SK-N-SH (cell line): Measurements from ENCODE around the gene MMD2. TPM values are rescaled to one million over a fixed set of nuclear protein-coding genes. Genes with fewer than 3 reads are reported as not detected.

Experiments
- CTCF ChIA-PET: fragments of 300-600, 350-600 bp; formaldehyde crosslinking; extraction: SDS; loops from one replicate; lab custom pipeline; 2021; lab: Yijun Ruan, JAX
- POLR2A ChIA-PET: fragments of 350-600 bp; sonication (Branson Sonifier 250); formaldehyde crosslinking; extraction: SDS; loops from one replicate; lab custom pipeline; 2020; ENCODE audit warnings: antibody characterized with exemption, inconsistent platforms; lab: Yijun Ruan, JAX
- DNase-seq: peaks from one replicate; pipeline ENCODE4 v3.0.0; 2012
- H2AFZ ChIP-seq: fragments of 200-600 bp; sonication (generic); 2 replicates; pipeline ENCODE4 v1.8.1; 2016; ENCODE audit warnings: antibody characterized with exemption, mild to moderate bottlenecking, low read depth
- H3F3A ChIP-seq: fragments of 200-600 bp; sonication (generic); replicated peaks from 2 replicates; pipeline ENCODE3; 2016; ENCODE audit warnings: antibody characterized with exemption, mild to moderate bottlenecking; ENCODE audit not compliant: insufficient read depth
- H3K27ac ChIP-seq, 2 experiments: fragments of 200-500 bp in 1 of 2; fragments of 200-600 bp in 1 of 2; sonication (Bioruptor generic) in 1 of 2; sonication (generic), shearing (Covaris generic) in 1 of 2; 2 replicates each; pipeline versions ENCODE4 v1.5.1 to v1.6.1; 2014 to 2016; ENCODE audit warnings: low read depth in 2 of 2, inconsistent platforms in 1 of 2, low read length in 1 of 2, mild to moderate bottlenecking in 1 of 2, mixed read lengths in 1 of 2
- H3K27me3 ChIP-seq: fragments of 200-600 bp; sonication (generic), shearing (Covaris generic); 2 replicates; pipeline ENCODE4 v1.6.1; 2016; ENCODE audit warnings: mixed run types; ENCODE audit not compliant: insufficient read depth
- H3K36me3 ChIP-seq, 2 experiments: fragments of 200-500 bp in 1 of 2; fragments of 200-600 bp in 1 of 2; sonication (Bioruptor generic) in 1 of 2; sonication (generic) in 1 of 2; replicated peaks in 1 of 2; 2 replicates each; pipeline versions ENCODE3 to v1.5.1; 2014 to 2016; ENCODE audit warnings: low read length in 1 of 2, mild to moderate bottlenecking in 1 of 2; ENCODE audit not compliant: insufficient read depth in 2 of 2, control insufficient read depth in 1 of 2
- H3K4me1 ChIP-seq, 2 experiments: fragments of 200-500 bp in 1 of 2; fragments of 200-600 bp in 1 of 2; sonication (Bioruptor generic) in 1 of 2; sonication (generic), shearing (Covaris generic) in 1 of 2; 2 replicates each; pipeline versions ENCODE4 v1.5.1 to v1.6.1; 2014 to 2016; ENCODE audit warnings: low read depth in 1 of 2, low read length in 1 of 2, mixed run types in 1 of 2; ENCODE audit not compliant: insufficient read depth in 2 of 2, control insufficient read depth in 1 of 2
- H3K4me2 ChIP-seq: fragments of 200-600 bp; sonication (generic), shearing (Covaris generic); 2 replicates; pipeline ENCODE4 v1.6.1; 2017; ENCODE audit warnings: mixed run types
- H3K4me3 ChIP-seq, 2 experiments: fragments of 200-500 bp in 1 of 2; fragments of 200-600 bp in 1 of 2; sonication (Bioruptor generic) in 1 of 2; sonication (generic), shearing (Covaris generic) in 1 of 2; 2 replicates each; pipeline versions ENCODE4 v1.5.1 to v1.8.1; 2014 to 2016; ENCODE audit warnings: low read depth in 2 of 2, inconsistent platforms in 1 of 2, low read length in 1 of 2, mild to moderate bottlenecking in 1 of 2, mixed read lengths in 1 of 2, moderate library complexity in 1 of 2
- H3K79me2 ChIP-seq: fragments of 200-600 bp; sonication (generic); 2 replicates; pipeline ENCODE4 v1.8.1; 2017; ENCODE audit warnings: mild to moderate bottlenecking; ENCODE audit not compliant: insufficient read depth
- H3K9ac ChIP-seq: fragments of 200-600 bp; sonication (generic); 2 replicates; pipeline ENCODE4 v1.6.1; 2017; ENCODE audit warnings: mixed run types
- H3K9me2 ChIP-seq: fragments of 200-600 bp; sonication (generic); 2 replicates; pipeline ENCODE4 v1.6.1; 2017; ENCODE audit warnings: mixed run types
- H3K9me3 ChIP-seq: fragments of 200-600 bp; sonication (generic); 2 replicates; pipeline ENCODE4 v1.6.1; 2017; ENCODE audit warnings: mixed run types, mild to moderate bottlenecking, moderate library complexity
- H4K20me1 ChIP-seq: fragments of 200-600 bp; sonication (generic); 2 replicates; pipeline ENCODE4 v1.6.1; 2017; ENCODE audit warnings: mild to moderate bottlenecking, mixed run types; ENCODE audit not compliant: insufficient read depth
- CTCF ChIP-seq: fragments of 200-600 bp; sonication (generic); IDR thresholded peaks from 2 replicates; pipeline ENCODE4 v1.6.1; 2017; ENCODE audit warnings: antibody characterized with exemption, mild to moderate bottlenecking, moderate library complexity
- ELF1 ChIP-seq: IDR thresholded peaks from 2 replicates; pipeline ENCODE4 v1.4.0; 2012
- EP300 ChIP-seq, 2 experiments: IDR thresholded peaks; 2 replicates each; pipeline versions ENCODE4 v1.4.0 to v1.6.1; 2012; ENCODE audit warnings: borderline replicate concordance in 1 of 2, low read depth in 1 of 2, low read length in 1 of 2
- GABPA ChIP-seq: IDR thresholded peaks from 2 replicates; pipeline ENCODE4 v1.4.0; 2012; ENCODE audit warnings: low read depth, mild to moderate bottlenecking
- JUND ChIP-seq: IDR thresholded peaks from 2 replicates; pipeline ENCODE4 v1.4.0; 2012
- MAX ChIP-seq: IDR thresholded peaks from 2 replicates; pipeline ENCODE4 v1.4.0; 2012; ENCODE audit warnings: low read depth
- MXI1 ChIP-seq: IDR thresholded peaks from 2 replicates; pipeline ENCODE4 v1.6.1; 2012; ENCODE audit warnings: mild to moderate bottlenecking, low read depth, low read length, improper control_type of control experiment
- NFIC ChIP-seq: IDR thresholded peaks from 2 replicates; pipeline ENCODE4 v1.4.0; 2012; ENCODE audit warnings: borderline replicate concordance
- PBX3 ChIP-seq: IDR thresholded peaks from 2 replicates; pipeline ENCODE4; 2012
- RCOR1 ChIP-seq: fragments of 150-350 bp; IDR thresholded peaks from 2 replicates; pipeline ENCODE4 v1.6.1; 2017; ENCODE audit warnings: antibody characterized with exemption, low read length
- RXRA ChIP-seq: IDR thresholded peaks from 2 replicates; pipeline ENCODE4 v1.4.0; 2012; ENCODE audit warnings: low read depth, mild to moderate bottlenecking, borderline replicate concordance
- SIN3A ChIP-seq: IDR thresholded peaks from 2 replicates; pipeline ENCODE4 v1.6.1; 2012; ENCODE audit warnings: low read depth, mild to moderate bottlenecking, low read length, moderate library complexity, borderline replicate concordance
- SMC3 ChIP-seq: IDR thresholded peaks from 2 replicates; pipeline ENCODE4 v1.6.1; 2012; ENCODE audit warnings: low read depth, low read length, improper control_type of control experiment
- TEAD4 ChIP-seq: IDR thresholded peaks from 2 replicates; pipeline ENCODE4 v1.4.0; 2012; ENCODE audit warnings: mild to moderate bottlenecking, borderline replicate concordance; ENCODE audit not compliant: insufficient read depth
- USF2 ChIP-seq: fragments of 150-350 bp; IDR thresholded peaks from 2 replicates; pipeline ENCODE4 v1.6.1; 2017; ENCODE audit warnings: antibody characterized with exemption, low read length, low read depth, borderline replicate concordance
- YY1 ChIP-seq: IDR thresholded peaks from 2 replicates; pipeline ENCODE4 v1.4.0; 2012; ENCODE audit warnings: low read depth, mild to moderate bottlenecking
- WGBS: methylation state at CpG from one replicate; pipeline ENCODE4 v1.1.6; 2017; ENCODE audit warnings: low lambda C conversion rate; 5-methylcytosine and 5-hydroxymethylcytosine counted together
- polyA plus RNA-seq, 3 experiments: library from polyadenylated mRNA; depleted of rRNA; stranded (reverse); fragments of >200 nt; gene quantifications; 2 replicates each; pipeline ENCODE4 v1.2.3, GENCODE V29; 2012

Gene MMD2
- polyA plus RNA-seq, 1 of the 3 experiments (the other 2 are of a cell fraction) = not detected

- DNase-seq = no peak
- no peaks in the 10 kb centered on the region for H3K9me2 ChIP-seq
- no peaks in the 10 kb centered on the region for H3K79me2 ChIP-seq
- no peak overlapping the region for H3K9ac ChIP-seq
- H3K4me3 ChIP-seq = no peak overlapping the region
- TF ChIP-seq MXI1 (no peak), RCOR1 (no peak), RXRA (no peak), TEAD4 (no peak), USF2 (no peak), EP300 (IDR thresholded peaks at IDR 0.05; ENCODE audit: borderline replicate concordance in 1 of 2, low read depth in 1 of 2, low read length in 1 of 2) (no peak), SIN3A (no peak), GABPA (no peak), PBX3 (no peak), ELF1 (no peak), MAX (no peak), YY1 (no peak), JUND (no peak), SMC3 (no peak)
- H3K27ac ChIP-seq = no peak overlapping the region
- no peak overlapping the region for H3K4me2 ChIP-seq
- WGBS = 100% methylated on average over 1 of the region's 1 CpG
- H2AFZ ChIP-seq = no peak overlapping the region
- ChIA-PET CTCF (no interaction called here), POLR2A (no interaction called here)
- no peaks in the 10 kb centered on the region for H3F3A ChIP-seq
- H3K27me3 ChIP-seq = no peaks in the 10 kb centered on the region
- peaks cover 2 to 58% of the 10 kb centered on the region in 2 experiments for H3K36me3 ChIP-seq
- H3K4me1 ChIP-seq = no peaks in the 10 kb centered on the region
- no peaks in the 10 kb centered on the region for H3K9me3 ChIP-seq
- no peaks in the 10 kb centered on the region for H4K20me1 ChIP-seq
Observed at GRCh38 chr7:5005066-5005465, 46.1 kb upstream of the MMD2 start.

GRCh38 chr7:5001911-5002310 lies 42.9 kb upstream of the MMD2 start:
- peaks cover 24 to 49% of the 10 kb centered on the region in 2 experiments for H3K36me3 ChIP-seq
- no peak for TF ChIP-seq RCOR1
- no peak for TF ChIP-seq NFIC
- TF ChIP-seq CTCF = no peak
- no peak for TF ChIP-seq YY1
- TF ChIP-seq, all 33 proteins: peak for 0
- Histone ChIP-seq H3K79me2 (no peaks in the 10 kb centered on the region), H3K27ac (no peak overlapping the region), H3K9me2 (no peaks in the 10 kb centered on the region), H3K9me3 (no peaks in the 10 kb centered on the region), H2AFZ (no peak overlapping the region), H3K4me2 (no peak overlapping the region), H3K9ac (no peak overlapping the region), H3K27me3 (no peaks in the 10 kb centered on the region), H3K4me1 (no peaks in the 10 kb centered on the region), H4K20me1 (no peaks in the 10 kb centered on the region; the same call in 1 of the 2 replicates), H3K4me3 (no peak overlapping the region), H3F3A (no peaks in the 10 kb centered on the region)
- DNase-seq = no peak
- ChIA-PET CTCF (no interaction called here), POLR2A (no interaction called here)
- WGBS = 97% methylated on average over 5 of the region's 5 CpGs
